GM21619 (cell line): ENCODE measurements around the gene GNG4.
A peak's percentile ranks its signal among the peaks of the same experiment; 100 is the strongest.
"Not testable (repeated sequence)": the region's sequence is repeated elsewhere in the genome, so short reads cannot be mapped to it uniquely, and the experiment has no call there.

Experiments used
- ATAC-seq: cut with Tn5 transposase; IDR thresholded peaks from one replicate; pipeline ENCODE4 v1.9.1; 2021; ENCODE audit not compliant: unreplicated experiment

GNG4 gene

GRCh38 chr1:235650341-235651169 lies 971 bp upstream of the GNG4 start:
- no peak for ATAC-seq

DNA sequence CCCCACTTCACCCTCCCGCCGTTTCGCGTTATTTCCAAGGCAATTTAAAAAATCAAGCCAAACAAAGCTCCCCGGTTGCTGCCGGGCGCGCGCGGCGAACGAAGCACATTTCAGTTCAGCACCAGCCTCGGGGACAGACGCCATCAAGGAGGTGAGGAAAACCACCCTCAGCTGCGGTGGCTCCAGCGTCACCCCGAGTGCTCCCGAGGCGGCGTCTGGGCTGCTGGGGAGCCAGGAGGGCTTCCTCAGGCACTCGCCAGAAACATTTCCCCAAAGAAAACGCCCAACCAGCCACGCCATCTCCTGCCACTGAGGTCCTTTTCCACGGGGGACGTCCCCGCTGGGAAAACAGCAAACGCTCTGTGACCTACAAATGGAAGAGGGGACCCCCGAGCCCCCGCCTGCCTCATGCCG lies 623 bp downstream of the GNG4 start:
- peak; percentile 70 for ATAC-seq

DNA sequence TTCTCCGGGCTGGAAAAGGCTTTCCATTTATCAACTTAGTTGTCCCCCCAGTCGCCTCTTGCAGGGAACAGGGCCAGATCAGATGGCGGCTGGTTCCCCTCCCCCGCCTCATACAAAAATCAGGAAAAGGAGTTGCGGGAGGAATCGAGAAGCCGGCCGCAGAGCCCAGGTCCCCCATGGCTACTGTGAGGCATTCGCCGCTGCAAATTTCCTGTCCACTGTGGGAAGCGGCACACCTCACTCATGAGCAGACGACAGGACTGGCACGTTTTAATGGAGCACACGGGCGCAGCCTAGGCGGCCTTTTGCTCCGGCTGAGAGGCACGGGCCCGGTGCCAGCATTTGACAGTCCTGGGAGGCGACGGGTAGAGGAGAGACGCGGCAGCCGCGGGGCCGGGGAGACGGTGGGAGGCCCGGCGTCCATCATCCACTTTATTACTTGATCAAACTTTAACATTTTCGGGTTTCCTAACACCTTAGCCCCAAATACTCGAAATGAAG lies 1.1 kb downstream of the GNG4 start:
- ATAC-seq = no peak

DNA sequence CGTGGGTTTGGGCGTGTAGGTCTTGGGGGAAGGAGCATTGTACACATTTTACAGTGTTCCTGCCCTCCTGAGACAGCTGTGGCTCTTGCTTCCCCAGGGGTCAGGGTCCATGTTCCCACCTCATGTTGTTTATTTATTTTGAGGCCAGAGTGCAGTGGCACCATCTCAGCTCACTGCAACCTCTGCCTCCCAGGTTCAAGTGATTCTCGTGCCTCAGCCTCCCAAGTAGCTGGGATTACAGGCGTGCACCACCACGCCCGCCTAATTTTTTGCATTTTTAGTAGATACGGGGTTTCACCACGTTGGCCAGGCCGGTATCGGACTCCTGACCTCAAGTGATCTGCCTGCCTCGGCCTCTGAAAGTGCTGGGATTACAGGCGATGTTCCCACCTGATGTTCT lies 2.0 kb downstream of the GNG4 start:
- not testable (repeated sequence) for ATAC-seq

DNA sequence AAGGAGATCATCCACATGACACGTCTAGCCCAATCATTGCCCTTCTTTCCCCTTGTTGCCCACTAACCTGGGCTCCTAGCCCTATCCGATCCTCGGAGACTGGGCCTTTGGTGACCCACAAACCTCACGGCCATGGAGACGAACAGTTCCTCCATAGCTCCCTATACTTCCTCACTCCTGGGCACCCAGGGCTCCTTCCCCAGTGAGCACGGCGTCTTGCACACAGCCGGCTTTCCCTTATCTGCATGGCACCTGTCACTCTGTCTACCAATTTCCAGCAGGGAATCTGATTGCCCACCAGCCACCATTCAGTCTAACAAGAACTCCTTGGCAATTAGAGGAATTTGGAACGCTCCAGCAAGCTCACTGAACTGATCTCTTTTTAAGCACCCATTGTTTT lies 3.1 kb downstream of the GNG4 start:
- no peak for ATAC-seq

GRCh38 chr1:235644693-235645305 lies 4.8 kb downstream of the GNG4 start:
- no peak for ATAC-seq

DNA sequence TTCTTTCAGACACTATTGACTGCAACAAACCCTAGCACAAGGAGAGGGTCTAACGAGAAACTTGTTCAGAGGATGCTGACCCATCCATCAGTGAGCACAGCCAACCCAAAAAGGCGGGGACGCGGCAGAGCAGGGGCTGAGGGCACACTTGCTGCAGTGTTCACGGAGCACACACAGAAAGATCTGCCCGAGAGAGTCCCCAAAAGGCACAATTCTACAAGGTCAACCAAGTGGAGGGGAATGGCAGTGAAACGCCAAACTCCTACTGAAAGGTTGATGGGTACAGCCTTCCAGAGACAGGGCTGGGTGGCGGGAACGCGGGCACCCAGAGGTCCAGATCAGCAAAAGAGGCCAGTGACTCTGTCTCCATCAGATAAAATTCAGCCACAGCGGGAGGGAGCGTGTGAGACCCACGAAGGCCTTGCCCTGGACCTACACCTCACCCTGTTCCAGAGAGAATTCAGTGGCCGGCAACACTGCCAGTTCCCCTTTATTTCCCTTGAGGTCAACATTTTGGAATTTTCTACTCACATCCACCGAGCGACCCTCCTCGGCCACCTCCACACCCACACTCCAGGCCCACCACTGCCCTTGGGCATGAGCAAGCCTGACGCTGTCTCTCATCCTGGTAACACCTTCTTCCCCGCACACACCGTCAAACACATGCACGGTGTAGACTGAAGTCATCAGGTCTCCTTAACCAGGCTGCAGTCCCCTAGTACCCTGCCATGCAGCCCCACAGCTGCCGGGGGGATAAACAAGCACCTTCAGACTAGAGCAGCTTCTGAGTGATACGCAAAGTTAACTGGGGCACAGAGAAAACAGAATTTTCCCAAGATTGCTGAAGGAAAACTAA lies 5.5 kb downstream of the GNG4 start:
- no peak for ATAC-seq

DNA sequence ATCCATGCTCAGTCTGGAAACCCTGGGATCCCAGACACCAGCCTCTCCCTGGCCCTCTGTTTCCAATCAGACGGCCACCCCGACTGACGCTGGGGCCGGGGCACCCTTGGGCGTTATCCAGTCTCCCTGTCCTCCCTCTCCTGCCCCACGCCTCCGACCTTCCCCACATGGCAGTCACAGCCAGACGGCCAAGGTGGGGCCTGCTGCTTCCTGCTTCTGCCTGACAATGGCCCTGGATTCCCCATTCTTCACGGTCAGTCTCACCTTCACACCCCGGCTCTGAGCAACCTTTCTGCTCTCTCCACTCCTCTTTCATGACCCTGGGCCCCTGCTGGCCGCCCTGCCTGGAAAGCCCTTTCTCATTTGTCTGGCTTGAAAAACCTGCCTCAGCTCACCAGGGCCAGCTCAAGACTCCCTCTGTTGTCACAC lies 6.6 kb downstream of the GNG4 start:
- no peak for ATAC-seq

- ATAC-seq = peak; percentile 65
Observed at GRCh38 chr1:235642011-235642942, 7.3 kb downstream of the GNG4 start.

GRCh38 chr1:235640580-235640979 lies 9.0 kb downstream of the GNG4 start:
- no peak for ATAC-seq

DNA sequence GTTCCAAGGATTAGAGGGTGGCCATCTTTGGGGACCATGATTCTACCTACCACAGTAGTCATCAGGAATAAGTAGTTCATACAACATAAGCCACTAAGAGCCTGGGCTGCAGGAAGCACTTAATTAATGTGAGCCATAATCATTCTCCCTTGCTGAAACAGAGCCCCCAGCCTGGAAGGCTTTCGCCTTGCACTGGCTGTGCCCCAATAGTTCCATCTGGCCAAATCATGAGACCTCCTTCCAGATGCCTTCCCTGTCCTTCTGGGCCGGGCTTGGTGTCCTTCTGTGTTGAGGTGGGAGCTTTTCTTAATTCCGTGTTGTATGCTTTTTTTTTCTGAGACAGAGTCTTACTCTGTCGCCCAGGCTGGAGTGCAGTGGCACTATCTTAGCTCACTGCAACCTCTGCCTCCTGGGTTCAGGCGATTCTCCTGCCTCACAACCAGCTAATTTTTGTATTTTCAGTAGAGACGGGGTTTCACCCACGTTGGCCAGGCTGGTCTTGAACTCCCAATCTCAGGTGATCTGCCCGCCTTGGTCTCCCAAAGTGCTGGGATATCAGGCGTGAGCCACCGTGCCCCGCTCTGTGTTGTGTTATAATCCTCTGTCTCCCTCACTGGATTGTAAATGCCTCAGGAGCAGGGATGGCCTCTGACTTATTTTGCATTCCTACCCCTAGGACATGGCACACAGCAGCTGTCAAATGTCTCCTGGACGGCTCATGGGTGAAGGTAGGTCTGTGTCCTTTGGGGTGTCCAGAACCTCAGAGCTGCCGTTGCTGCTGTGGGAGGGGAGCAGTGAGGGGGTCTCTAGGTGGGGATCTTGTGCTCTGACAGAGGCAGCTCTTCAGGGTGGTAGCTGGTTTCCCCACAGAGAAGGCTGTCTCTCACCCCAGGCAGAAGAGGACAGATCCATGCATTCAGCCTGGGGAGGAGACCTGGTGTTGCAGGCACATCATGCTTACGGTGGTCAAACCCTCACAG lies 10.1 kb downstream of the GNG4 start:
- ATAC-seq = no peak

DNA sequence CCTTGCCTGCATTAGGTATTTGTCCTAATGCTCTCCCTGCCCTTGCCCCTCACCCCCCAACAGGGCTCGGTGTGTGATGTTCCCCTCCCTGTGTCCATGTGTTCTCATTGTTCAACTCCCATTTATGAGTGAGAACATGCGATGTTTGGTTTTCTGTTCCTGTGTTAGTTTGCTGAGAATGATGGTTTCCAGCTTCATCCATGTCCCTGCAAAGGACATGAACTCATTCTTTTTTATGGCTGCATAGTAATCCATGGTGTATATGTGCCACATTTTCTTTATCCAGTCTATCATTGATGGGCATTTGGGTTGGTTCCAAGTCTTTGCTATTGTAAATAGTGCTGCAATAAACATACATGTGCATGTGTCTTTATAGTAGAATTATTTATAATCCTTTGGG lies 11.0 kb downstream of the GNG4 start:
- not testable (repeated sequence) for ATAC-seq

DNA sequence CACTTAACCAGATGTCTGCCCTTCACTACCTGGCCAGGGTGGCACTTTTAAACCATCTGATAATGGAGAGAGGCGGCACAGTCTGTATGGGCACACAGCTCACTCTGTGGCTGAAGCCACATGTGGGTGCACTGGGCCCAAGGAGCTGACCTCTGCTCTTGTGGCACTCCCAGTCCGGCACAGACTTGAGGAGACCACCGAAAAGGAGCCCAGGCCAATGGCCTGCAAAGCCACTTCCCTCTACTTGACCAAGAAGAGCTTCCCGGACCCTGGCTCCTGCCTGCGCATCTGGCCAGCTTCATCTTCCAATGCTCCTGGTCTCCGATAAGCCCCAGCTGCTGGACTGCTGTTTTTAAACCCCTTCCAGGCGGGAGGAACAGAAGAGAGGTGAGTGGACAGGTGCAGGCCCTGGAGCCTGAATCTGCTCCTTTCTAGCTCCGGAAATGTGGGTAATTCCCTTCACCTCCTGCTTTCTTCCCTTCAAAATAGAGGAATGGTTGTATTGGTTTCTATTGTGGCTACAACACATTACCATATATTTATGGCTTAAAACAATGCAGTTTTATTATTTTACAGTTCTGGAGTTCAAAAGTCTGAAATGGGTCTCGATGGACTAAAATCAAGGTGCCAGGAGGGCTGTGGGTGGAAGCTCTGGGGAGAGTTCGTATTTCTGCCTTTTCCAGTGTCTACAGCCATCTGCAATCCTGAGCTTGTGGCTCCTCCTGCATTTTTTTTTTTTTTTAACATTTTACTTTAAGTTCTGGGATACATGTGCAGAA lies 11.6 kb downstream of the GNG4 start:
- no peak for ATAC-seq

DNA sequence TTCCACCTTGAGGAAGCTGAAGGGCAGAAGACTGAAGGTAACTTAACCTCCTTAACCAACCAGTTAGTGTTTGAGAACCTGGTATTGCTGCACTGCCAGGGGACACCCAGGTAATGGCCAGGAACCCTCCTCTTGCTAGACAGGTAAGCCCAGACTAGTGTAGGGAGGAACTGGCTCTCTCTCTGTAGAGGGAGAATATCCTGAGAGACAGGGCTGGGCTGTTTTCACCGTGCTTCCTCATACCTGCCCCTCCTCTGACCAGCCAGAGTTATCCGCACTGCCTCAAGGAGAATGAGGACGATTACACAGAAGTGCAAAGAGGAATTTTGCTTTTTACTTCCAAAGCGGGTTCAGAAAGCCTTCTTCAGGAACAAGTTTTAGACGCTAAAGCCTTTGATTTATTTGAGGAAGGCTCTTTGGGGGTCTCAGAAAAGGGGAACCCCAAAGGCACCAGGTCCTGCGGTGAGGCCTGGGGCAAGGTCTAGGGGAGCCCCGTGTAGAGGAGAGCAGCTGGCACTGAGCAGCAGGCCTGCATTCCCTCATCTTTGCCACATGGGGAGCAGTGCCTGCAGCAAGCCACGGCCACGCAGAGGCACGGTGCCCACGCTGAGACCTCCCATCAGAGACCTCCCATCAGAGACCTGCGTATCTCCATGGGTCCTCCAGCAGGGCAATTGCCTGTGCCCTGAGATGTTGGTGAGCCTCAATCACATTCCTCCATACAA lies 13.5 kb downstream of the GNG4 start:
- ATAC-seq = no peak

- peak; percentile 86 for ATAC-seq
Observed at GRCh38 chr1:235632506-235633401, 16.8 kb downstream of the GNG4 start.

GRCh38 chr1:235631816-235632215 lies 17.8 kb downstream of the GNG4 start:
- no peak for ATAC-seq
